ENCODE data around the gene GCLM.
"Not testable (repeated sequence)": the region's sequence is repeated elsewhere in the genome, so short reads cannot be mapped to it uniquely, and the experiment has no call there.

- TF ChIP-seq, protein P1, sequence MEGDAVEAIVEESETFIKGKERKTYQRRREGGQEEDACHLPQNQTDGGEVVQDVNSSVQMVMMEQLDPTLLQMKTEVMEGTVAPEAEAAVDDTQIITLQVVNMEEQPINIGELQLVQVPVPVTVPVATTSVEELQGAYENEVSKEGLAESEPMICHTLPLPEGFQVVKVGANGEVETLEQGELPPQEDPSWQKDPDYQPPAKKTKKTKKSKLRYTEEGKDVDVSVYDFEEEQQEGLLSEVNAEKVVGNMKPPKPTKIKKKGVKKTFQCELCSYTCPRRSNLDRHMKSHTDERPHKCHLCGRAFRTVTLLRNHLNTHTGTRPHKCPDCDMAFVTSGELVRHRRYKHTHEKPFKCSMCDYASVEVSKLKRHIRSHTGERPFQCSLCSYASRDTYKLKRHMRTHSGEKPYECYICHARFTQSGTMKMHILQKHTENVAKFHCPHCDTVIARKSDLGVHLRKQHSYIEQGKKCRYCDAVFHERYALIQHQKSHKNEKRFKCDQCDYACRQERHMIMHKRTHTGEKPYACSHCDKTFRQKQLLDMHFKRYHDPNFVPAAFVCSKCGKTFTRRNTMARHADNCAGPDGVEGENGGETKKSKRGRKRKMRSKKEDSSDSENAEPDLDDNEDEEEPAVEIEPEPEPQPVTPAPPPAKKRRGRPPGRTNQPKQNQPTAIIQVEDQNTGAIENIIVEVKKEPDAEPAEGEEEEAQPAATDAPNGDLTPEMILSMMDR (IDR thresholded peaks at IDR 0.05), result not testable (repeated sequence)
- not testable (repeated sequence) for TF ChIP-seq POLR2AphosphoS5 (IDR thresholded peaks at IDR 0.05)
Measured at GRCh38 chr1:93855983-93856382, 53.2 kb downstream of the GCLM start.

All from stomach (tissue), 4 donors.